OCI-M1 (cell line): ENCODE results near the gene ATXN2.
A peak's percentile ranks its signal among the peaks of the same experiment; 100 is the strongest.
"Not testable (repeated sequence)": the region's sequence is repeated elsewhere in the genome, so short reads cannot be mapped to it uniquely, and the experiment has no call there.

ENCODE experiments used
- DNase-seq: peaks from one replicate; lab custom pipeline; 2025; lab: John Stamatoyannopoulos, UW

The ATXN2 gene

DNA sequence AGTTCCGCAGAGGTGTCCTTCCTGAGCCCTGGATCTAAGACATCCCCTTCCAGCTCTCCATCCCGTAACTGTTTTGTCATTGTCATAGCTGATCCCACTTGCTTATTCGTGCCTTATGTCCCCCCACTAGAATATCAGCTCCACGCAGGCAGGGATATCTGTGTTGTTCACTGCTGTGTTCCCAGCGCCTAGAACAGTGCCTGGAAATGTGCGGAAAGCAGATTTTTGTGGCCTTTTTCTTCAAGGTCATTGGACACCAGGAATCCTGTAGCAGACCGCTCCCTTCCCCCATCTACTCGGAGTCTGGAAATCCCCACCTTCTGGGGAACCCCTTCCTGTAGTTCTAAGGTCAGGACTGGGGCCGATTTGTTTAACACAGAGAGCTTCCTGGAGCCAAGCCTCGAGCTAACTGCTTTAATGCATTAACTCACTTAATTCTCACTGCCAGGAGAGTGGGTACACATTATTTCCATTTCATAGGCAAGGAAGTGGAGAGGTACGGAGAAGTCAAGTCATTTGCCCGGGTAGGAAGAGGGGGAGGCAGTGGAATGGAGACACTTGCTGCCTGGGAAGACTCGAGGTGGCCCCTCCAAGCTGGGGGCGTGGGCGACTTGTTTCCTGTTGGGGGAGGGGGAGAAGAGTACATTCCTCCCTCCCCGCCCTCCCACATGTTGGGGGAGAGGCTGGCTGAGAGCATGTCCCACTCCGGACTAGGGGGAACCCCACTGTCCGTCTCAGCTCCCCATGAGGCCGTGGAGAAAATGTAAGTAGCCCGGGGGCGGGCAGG lies 194.6 kb downstream of the ATXN2 start:
- DNase-seq = peak; percentile 83

DNA sequence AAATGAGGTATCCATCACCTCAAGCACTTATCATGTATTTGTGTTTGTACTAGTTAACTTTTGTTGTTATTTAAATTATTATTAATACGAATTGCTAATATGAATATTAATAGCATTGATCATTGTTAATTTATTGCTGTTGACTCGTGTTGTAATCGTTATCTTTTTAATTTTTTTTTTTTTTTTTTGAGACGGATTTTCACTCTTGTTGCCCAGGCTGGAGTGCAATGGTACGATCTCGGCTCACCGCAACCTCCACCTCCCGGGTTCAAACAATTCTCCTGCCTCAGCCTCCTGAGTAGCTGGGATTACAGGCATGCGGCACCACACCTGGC lies 196.7 kb downstream of the ATXN2 start:
- not testable (repeated sequence) for DNase-seq
